ENCODE measurements around the gene QKI. TPM values are rescaled to one million over a fixed set of nuclear protein-coding genes. Genes with fewer than 3 reads are reported as not detected.
"Not testable (repeated sequence)": the region's sequence is repeated elsewhere in the genome, so short reads cannot be mapped to it uniquely, and the experiment has no call there.

QKI gene
- total RNA-seq, 1 donor from 2014 or later: 88.4 TPM

DNA sequence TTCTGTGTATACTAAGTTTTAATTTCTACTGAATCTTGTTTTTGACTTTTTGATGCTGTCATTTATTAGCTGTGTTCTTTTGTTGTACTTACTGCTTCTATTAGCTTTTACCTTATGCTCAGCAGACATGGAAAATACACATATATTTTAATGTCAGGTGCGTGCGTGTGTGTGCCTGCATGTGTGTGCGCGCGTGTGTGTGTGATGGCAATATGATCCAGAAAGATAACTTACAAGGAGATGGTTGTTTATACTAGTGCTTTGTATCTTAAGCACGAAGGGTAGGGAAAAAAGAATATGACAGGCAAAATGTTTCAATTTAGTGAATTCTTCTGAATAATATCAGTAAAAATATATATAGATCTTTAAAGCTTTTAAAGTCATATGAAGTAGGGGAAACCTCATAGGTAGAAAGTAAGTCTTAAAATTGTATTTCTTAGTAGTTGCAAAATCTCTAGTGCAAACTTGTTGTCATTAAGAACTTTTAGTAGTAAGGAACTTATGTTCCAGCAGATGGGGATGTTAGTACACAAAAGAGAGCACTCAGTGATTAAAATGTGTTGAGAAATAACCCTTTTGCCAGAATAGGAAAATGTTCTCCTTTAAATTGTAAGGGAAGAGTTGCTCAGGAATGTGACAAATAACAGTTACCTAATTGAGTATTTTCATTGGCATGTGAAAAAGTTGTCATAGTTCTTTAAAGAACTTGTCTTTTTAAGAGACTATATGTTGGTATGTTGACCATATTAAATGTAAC, 13.2 kb downstream of the QKI start:
- peaks cover 24% of the 10 kb centered on the region for H3K4me1 Mint-ChIP-seq (ENCODE audit: low read depth)
- no peak overlapping the region for H3K27ac Mint-ChIP-seq
- H3K36me3 Mint-ChIP-seq (ENCODE audit: insufficient read depth): no peaks in the 10 kb centered on the region
- H3K27me3 Mint-ChIP-seq: no peaks in the 10 kb centered on the region
- H3K9me3 Mint-ChIP-seq (ENCODE audit: low read depth): no peaks in the 10 kb centered on the region
- no peak for DNase-seq (ENCODE audit: low spot score, unreplicated experiment)
- H3K4me3 Mint-ChIP-seq (ENCODE audit: low read depth): no peak overlapping the region
- TF ChIP-seq, protein P1, sequence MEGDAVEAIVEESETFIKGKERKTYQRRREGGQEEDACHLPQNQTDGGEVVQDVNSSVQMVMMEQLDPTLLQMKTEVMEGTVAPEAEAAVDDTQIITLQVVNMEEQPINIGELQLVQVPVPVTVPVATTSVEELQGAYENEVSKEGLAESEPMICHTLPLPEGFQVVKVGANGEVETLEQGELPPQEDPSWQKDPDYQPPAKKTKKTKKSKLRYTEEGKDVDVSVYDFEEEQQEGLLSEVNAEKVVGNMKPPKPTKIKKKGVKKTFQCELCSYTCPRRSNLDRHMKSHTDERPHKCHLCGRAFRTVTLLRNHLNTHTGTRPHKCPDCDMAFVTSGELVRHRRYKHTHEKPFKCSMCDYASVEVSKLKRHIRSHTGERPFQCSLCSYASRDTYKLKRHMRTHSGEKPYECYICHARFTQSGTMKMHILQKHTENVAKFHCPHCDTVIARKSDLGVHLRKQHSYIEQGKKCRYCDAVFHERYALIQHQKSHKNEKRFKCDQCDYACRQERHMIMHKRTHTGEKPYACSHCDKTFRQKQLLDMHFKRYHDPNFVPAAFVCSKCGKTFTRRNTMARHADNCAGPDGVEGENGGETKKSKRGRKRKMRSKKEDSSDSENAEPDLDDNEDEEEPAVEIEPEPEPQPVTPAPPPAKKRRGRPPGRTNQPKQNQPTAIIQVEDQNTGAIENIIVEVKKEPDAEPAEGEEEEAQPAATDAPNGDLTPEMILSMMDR (IDR thresholded peaks at IDR 0.05; ENCODE audit: unreplicated experiment): peak; percentile 51

DNA sequence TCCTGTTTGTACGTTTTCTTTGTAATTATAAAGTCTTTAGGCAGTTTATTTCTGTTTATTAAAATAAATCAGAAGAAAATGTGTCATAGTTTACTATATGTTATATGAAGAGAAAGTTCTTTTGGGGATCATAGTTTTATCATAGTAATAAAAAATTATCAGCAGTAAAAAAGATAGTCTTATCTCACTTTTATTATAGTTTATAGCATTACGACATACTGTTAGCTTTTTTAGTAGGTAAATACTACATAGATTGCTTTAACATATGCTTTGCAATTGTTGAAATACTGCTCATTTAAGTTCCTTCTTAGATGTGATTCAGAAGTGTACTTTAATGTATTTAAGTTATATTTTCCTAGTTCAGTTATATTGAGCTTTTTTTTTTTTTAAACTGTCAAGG, 13.9 kb downstream of the QKI start:
- H3K36me3 Mint-ChIP-seq (ENCODE audit: insufficient read depth): no peaks in the 10 kb centered on the region
- no peak overlapping the region for H3K4me3 Mint-ChIP-seq (ENCODE audit: low read depth)
- no peak for DNase-seq (ENCODE audit: low spot score, unreplicated experiment)
- H3K27me3 Mint-ChIP-seq: no peaks in the 10 kb centered on the region
- peaks cover 24% of the 10 kb centered on the region for H3K4me1 Mint-ChIP-seq (ENCODE audit: low read depth)
- TF ChIP-seq, protein P1 (IDR thresholded peaks at IDR 0.05; ENCODE audit: unreplicated experiment): no peak
- H3K9me3 Mint-ChIP-seq (ENCODE audit: low read depth): no peaks in the 10 kb centered on the region
- H3K27ac Mint-ChIP-seq: no peak overlapping the region

DNA sequence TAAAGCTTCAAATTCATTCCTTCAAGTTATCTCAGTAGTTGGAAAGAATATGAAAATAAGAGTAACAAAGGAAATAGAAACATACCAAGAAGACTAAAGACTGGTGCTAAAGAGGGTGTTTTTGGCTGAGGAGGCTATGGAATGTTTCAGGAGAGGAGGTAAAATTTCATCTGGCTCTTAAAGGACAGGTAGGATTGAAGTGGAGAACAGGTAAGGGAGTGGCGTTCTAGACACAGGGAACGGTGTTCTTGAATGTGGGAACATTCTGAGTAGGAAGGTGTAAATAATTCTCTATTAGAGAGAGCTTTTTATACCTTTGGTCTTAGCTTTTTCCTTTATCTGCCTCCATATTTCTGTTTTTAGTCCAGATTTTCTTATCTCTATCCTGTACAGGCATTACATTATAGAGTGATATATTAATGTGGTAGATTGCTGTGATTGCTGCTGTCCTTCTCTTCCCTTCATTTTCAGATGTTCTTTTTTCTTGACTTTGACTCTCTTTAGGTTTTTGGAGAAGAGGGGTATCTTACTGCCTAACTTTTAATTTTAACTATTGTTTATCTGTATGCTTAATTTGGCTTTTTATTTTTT, 15.4 kb downstream of the QKI start:
- TF ChIP-seq, protein P1 (IDR thresholded peaks at IDR 0.05; ENCODE audit: unreplicated experiment): no peak
- no peaks in the 10 kb centered on the region for H3K36me3 Mint-ChIP-seq (ENCODE audit: insufficient read depth)
- peak overlapping the region; percentile 3 for H3K27ac Mint-ChIP-seq
- H3K4me1 Mint-ChIP-seq (ENCODE audit: low read depth): peaks cover 23% of the 10 kb centered on the region
- no peaks in the 10 kb centered on the region for H3K9me3 Mint-ChIP-seq (ENCODE audit: low read depth)
- no peak overlapping the region for H3K4me3 Mint-ChIP-seq (ENCODE audit: low read depth)
- no peaks in the 10 kb centered on the region for H3K27me3 Mint-ChIP-seq
- DNase-seq (ENCODE audit: low spot score, unreplicated experiment): no peak

DNA sequence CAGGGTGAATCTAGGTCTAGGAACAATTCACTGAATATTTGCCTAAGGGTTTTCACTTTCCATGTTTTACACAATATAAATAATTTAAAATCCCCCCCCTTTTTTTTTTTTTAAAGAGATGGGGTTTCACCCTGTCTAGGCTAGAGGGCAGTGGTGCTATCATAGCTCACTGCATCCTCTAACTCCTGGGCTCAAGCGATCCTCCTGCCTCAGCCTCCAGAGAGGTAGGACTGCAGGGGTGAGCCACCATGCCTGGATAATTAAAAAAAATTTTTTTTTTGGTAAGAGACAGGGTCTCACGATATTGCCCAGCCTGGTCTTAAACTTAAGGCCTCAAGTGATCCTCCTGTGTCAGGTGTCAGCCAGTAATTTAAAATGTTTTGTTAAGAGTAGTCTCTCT, 17.8 kb downstream of the QKI start:
- Mint-ChIP-seq H3K27me3 (no peaks in the 10 kb centered on the region), H3K4me3 (ENCODE audit: low read depth) (no peak overlapping the region), H3K27ac (no peak overlapping the region), H3K36me3 (ENCODE audit: insufficient read depth) (peaks cover 2% of the 10 kb centered on the region), H3K4me1 (ENCODE audit: low read depth) (peaks cover 18% of the 10 kb centered on the region), H3K9me3 (ENCODE audit: low read depth) (no peaks in the 10 kb centered on the region)
- DNase-seq (ENCODE audit: low spot score, unreplicated experiment): no peak
- TF ChIP-seq, protein P1 (IDR thresholded peaks at IDR 0.05; ENCODE audit: unreplicated experiment): no peak

DNA sequence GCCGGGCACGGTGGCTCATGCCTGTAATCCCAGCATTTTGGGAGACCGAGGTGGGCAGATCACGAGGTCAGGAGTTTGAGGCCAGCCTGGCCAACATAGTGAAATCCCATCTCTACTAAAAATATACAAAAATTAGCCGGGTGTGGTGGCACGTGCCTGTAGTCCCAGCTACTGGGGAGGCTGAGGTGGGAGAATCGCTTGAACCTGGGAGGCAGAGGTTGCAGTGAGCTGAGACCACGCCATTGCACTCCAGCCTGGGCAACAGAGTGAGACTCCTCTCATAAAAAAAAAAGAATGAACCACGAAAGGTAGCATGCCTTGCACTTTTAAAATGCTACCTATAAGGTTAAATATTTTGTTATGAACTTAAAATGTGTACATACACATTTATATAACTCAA, 19.0 kb downstream of the QKI start:
- not testable (repeated sequence) for H3K36me3 Mint-ChIP-seq (ENCODE audit: insufficient read depth); H3K4me3 Mint-ChIP-seq (ENCODE audit: low read depth); DNase-seq (ENCODE audit: low spot score, unreplicated experiment); H3K27ac Mint-ChIP-seq; H3K9me3 Mint-ChIP-seq (ENCODE audit: low read depth); H3K27me3 Mint-ChIP-seq
- H3K4me1 Mint-ChIP-seq (ENCODE audit: low read depth): peaks cover 18% of the 10 kb centered on the region

GRCh38 chr6:163435023-163435422, 20.5 kb downstream of the QKI start:
- no peak for DNase-seq (ENCODE audit: low spot score, unreplicated experiment)
- no peak overlapping the region for H3K4me3 Mint-ChIP-seq (ENCODE audit: low read depth)
- H3K27ac Mint-ChIP-seq: no peak overlapping the region
- H3K9me3 Mint-ChIP-seq (ENCODE audit: low read depth): no peaks in the 10 kb centered on the region
- TF ChIP-seq, protein P1 (IDR thresholded peaks at IDR 0.05; ENCODE audit: unreplicated experiment): no peak
- peaks cover 11% of the 10 kb centered on the region for H3K4me1 Mint-ChIP-seq (ENCODE audit: low read depth)
- H3K27me3 Mint-ChIP-seq: no peaks in the 10 kb centered on the region
- H3K36me3 Mint-ChIP-seq (ENCODE audit: insufficient read depth): peaks cover 4% of the 10 kb centered on the region

Measured in progenitor cell of endocrine pancreas (in vitro differentiated cells).